ENCODE data around the gene PANX3. TPM values are rescaled to one million over a fixed set of nuclear protein-coding genes. Genes with fewer than 3 reads are reported as not detected.

Gene PANX3
- total RNA-seq, 1 donor from 2014 or later, result not detected

DNA sequence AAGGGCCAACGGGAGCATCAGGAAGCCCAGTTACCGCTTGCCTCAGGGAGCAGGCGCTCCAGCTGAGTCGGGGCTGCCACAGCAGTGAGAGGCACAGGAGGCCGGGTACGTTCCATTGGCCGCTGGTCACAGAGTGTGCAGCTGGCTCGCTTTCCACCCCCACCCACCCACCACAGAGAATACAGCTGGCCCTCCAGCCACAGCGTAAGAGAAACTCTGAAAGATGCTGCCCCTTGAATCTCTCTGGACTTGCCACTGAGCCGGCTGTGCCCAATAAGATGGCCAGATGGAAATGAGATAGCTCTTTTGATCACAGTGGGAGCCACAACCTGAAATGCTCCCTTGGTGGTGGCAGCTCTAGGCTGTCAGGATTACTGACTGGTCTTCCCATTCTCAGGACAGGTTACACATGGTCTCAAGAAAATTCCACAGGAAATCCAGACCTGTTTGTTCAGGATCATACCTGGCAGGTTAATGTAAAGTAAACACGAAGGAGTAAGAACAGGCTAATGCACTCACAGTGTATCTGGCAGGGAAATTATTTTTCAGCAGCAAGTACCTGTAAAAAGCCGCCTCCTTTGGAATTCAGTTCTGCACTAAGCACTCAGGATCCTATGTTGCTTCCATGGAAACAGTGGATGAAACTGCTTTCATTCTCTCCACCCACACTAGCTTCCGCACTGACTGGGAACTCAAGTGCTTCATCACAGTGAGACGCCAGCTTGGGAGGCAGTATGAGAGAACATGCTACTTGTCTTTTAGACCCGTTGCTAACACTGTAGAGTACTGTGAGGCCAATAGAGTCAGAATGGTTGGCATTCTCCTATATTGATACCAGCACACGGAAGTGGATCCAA is 45.8 kb downstream of the PANX3 start:
- no peak for DNase-seq (ENCODE audit: low read depth, low spot score)

DNA sequence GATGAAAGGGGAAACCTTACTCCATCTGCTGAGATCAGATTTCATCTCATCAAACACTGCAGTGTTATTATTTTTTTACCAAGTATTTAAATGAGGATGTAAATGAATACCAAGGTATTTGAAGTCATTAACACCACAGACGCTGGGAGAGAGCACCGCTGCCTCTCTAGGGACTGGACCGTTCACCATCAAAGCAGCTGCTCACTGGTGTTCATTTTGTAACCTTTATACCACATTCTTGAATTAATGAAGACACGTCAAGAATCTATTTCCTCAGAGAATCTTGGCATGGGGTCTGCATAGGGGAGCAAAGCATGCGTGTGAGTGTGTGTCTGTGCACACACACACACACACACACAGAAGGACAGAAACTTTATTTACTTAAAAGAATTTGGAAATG is 46.7 kb downstream of the PANX3 start:
- no peak for DNase-seq (ENCODE audit: low read depth, low spot score)

DNA sequence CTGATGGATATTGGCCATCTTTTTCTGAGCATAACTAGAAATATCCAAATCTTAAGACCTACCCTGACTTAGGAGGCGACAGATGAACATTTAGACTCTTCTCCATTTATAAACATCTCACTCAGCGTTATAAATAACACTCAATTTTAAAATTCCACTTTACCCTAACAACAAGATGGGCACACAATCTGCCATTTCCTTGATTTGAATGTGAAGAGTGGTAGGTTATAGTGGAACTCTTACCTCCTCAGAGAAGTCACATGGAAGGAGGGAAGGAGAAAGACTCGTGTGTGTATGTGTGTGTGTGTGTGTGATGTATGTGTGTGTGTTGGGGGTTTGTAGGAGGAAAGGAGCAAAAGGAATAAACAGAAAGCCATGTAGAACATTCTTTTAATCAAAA is 47.3 kb downstream of the PANX3 start:
- DNase-seq (ENCODE audit: low read depth, low spot score), result no peak

DNA sequence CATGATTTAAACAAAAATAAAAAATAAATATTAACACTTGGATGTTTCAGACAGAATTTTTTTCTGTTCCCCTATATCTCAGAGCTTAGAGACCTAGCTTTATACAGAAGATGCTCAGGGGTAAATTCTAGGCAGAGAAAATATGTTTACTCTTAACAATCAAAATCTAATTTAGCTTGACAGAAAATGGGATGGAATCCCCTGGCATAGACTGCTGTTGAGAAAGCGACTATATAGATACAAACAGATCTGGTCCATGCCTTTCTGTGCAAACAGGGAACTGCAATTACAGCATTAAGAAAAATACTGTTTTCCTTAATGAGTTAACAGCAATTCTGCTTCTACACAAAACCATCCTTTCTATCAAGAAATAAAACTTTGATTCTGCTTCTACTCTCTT is 47.8 kb downstream of the PANX3 start:
- DNase-seq (ENCODE audit: low read depth, low spot score), result no peak

DNA sequence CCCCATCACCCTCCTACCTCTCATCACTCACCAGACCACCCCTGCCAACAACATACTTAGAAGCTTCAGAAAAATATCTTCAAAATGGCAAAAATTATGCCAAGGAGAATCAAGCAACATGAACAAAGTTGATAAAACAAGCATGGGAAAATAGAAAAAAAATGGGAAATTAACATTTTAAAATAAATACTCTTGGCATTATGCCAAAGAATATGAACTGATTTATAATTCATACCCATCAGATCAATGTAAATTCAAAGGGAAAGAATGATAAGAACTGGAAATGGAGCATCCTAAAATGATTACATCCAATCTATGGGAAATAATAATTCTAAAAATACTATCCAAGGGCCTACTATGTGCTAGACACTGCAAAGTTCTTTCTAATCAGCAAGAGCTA is 50.3 kb downstream of the PANX3 start:
- no peak for DNase-seq (ENCODE audit: low read depth, low spot score)

DNA sequence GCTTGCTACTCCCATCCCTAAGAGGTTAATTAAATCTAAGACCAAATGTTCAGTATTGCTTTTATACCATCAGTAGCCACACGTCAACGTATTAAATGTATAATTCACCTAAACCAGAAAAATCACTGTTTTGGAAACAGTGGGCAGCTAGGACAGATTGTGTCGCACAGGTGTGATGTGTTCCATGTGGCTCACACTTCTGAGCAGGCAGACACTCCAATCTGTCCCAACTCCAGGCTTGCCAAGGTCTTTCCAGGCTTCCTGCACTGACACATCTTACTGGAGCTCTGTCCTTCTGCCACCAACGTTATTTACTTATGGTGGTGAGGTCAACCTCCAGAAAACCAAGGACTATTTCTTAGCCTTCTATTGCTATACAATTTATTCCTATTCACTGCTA is 50.9 kb downstream of the PANX3 start:
- no peak for DNase-seq (ENCODE audit: low read depth, low spot score)

DNA sequence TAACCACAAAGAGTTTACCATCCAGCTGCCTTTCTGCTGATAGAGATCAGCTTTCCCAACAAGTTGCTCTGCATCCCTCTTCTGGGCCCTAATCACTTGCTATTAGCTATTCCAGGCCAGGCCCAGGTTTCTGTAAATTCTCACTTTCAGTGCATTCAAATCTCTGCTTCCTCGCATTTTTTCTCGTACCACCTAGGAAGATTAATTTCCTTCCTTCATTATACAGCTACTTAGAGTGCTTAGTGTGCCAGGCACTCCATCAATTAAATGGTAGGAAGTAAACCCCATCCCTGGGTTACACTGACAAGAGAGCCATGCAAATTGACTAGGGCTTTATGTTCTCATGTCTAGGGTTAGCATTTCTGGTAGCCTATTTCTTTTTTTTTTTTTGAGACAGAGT is 52.6 kb downstream of the PANX3 start:
- DNase-seq (ENCODE audit: low read depth, low spot score), result no peak

DNA sequence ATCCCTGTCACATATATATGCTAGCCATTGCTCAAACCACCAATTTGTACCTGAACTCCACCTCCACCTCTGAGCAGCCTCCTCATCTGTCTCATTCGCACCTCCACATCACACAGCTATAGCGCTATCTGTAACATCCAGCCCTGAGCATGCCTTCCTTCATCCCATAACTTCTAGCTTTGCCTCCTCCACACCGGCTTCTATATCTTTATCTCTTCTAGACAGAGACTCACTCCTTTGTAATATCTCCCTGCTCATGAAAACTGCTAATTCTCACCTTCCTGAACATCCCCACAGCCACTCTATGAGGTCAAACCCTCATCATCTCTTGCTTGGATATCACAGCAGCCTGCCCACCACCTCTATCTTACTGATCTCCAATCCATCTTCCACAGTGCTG is 56.4 kb downstream of the PANX3 start:
- DNase-seq (ENCODE audit: low read depth, low spot score), result no peak

DNA sequence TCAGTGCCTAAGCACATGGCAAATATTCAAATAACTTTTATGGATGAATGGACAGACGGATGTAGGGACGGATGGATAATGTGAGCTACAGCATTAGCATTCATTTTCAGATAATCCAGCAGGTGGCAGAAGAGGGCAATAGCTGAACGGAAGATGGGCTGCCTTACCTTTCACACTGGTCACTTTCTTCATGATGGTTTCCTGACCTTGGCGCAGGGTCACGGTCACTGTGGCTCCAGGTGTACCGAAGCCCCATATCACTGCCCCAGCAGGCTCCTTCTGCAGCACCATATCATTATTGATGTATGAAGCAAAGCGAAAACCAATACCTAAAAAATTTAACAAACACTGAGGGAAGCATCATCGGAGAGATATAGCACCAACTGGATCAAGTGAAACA is 58.0 kb downstream of the PANX3 start:
- peak; percentile 24 for DNase-seq (ENCODE audit: low read depth, low spot score)

Other genes with a start within 250 kb of the PANX3 start
- not detected in 2 replicates for gene OR8B2, start 226.9 kb upstream of the PANX3 start, total RNA-seq
- gene OR8B3, start 212.4 kb upstream of the PANX3 start, total RNA-seq, result not detected in 2 replicates
- not detected in 2 replicates for gene OR8B4, start 186.6 kb upstream of the PANX3 start, total RNA-seq
- not detected in 2 replicates for gene OR8B8, start 165.7 kb upstream of the PANX3 start, total RNA-seq
- not detected in 2 replicates for gene OR8B12, start 67.8 kb upstream of the PANX3 start, total RNA-seq
- not detected in 2 replicates for gene OR8A1, start 41.4 kb upstream of the PANX3 start, total RNA-seq
- gene TBRG1, start 11.4 kb downstream of the PANX3 start, total RNA-seq, result 16.1 and 19.4 TPM in 2 replicates
- gene SIAE, start 62.3 kb downstream of the PANX3 start, total RNA-seq, result 19.0 and 26.0 TPM in 2 replicates
- 6.3 and 6.8 TPM in 2 replicates for gene SPA17, start 62.5 kb downstream of the PANX3 start, total RNA-seq
- 2.5 and 3.0 TPM in 2 replicates for gene NRGN, start 128.5 kb downstream of the PANX3 start, total RNA-seq
- 0.26 and 0.42 TPM in 2 replicates for gene VSIG2, start 140.8 kb downstream of the PANX3 start, total RNA-seq
- 85.7 and 102 TPM in 2 replicates for gene ESAM, start 150.9 kb downstream of the PANX3 start, total RNA-seq
- 8.1 and 12.6 TPM in 2 replicates for gene MSANTD2, start 189.0 kb downstream of the PANX3 start, total RNA-seq